HG02763 (cell line): ENCODE data around the gene RAPGEF5.

Experiments
- ATAC-seq: cut with Tn5 transposase; IDR thresholded peaks from one replicate; pipeline ENCODE4 v1.9.1; 2021; ENCODE audit warnings: mild to moderate bottlenecking, moderate library complexity; ENCODE audit not compliant: unreplicated experiment

Gene RAPGEF5

GRCh38 chr7:22167482-22167881 lies 189.5 kb downstream of the RAPGEF5 start:
- no peak for ATAC-seq

GRCh38 chr7:22166928-22167327 lies 190.0 kb downstream of the RAPGEF5 start:
- no peak for ATAC-seq

GRCh38 chr7:22159341-22159740 lies 197.6 kb downstream of the RAPGEF5 start:
- ATAC-seq = no peak

- no peak for ATAC-seq
These were observed 199.4 kb downstream of the RAPGEF5 start for GRCh38 chr7:22157552-22157951.

GRCh38 chr7:22156205-22156604 lies 200.7 kb downstream of the RAPGEF5 start:
- no peak for ATAC-seq

GRCh38 chr7:22154143-22154529 lies 202.8 kb downstream of the RAPGEF5 start:
- no peak for ATAC-seq

- no peak for ATAC-seq
These were observed 203.4 kb downstream of the RAPGEF5 start for GRCh38 chr7:22153432-22154142.

GRCh38 chr7:22152690-22153089 lies 204.3 kb downstream of the RAPGEF5 start:
- no peak for ATAC-seq

DNA sequence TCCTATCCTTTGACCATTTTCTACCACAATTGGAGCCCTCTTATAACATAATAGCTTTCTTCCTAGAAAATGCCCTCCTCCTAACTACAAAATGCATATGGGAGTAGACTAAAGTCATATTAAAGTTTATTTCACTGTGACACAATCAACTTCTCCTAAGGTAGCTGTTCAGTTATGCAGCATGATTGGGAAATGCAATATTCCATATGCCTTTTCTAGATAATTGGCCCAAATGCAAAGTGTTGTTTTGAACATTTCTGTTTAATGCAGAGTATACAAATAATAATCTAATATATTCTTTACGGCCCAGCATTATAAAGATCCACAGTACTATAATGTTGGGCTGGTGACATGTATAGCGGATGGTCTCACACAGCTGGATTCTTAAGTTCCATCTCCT lies 205.1 kb downstream of the RAPGEF5 start:
- no peak for ATAC-seq

- no peak for ATAC-seq
These were observed 206.7 kb downstream of the RAPGEF5 start for GRCh38 chr7:22150221-22150620.

DNA sequence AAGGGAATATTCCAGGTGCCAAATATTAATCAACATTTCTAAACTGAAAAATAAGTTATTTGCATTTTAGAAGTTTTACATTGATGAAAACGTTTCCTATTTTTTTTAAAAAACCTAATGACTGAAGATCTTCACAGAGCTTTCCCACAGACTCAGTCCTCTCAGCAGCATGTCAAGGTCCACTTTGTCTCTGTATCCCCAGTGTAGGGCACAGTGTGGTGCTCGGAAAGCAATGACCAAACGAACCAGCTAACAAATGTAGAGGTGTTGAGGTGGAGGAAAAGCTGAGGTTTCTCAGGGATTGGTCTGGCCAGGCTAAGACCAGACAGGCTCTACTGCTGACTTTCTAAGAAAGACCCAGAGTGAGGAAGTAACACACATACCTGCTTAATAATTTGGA lies 209.1 kb downstream of the RAPGEF5 start:
- no peak for ATAC-seq

GRCh38 chr7:22146961-22147512 lies 209.9 kb downstream of the RAPGEF5 start:
- ATAC-seq = no peak

DNA sequence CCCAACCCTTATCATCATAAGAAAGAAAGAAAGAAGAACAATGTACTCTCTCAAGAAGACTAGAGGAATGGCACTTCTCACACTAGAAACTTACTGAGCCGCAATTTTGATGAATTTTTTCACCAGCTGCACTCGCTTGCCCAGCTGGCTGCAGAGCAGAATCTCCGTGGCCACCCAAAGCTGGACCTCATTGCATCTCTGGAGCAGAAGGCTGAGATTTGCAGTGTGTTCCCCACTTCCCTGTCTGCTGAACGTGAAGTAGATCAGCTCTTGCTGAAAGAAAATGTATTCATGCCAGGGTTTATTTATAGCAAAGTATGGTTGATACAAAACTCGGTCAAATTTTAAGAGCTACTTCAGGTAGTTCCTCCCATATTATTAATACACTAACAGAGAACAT lies 212.0 kb downstream of the RAPGEF5 start:
- ATAC-seq = no peak

DNA sequence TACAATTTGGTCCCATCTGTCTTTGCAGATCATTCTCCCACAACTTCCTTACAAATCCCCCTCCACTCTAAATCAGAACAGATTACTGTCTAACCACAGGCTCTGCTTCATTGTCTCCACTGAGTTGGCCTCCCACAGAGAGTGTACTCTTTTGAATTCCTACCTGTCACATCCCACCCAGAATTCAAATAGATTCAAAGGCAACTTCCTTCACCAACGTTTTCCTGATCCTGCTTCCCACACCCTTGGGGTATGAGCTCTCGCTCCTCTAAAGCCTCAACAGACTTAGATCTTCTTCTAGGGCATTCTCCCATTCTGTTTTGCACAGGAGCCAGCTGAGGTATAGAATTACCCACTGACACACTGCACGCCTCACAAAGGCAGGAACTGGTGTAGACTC lies 213.5 kb downstream of the RAPGEF5 start:
- no peak for ATAC-seq

DNA sequence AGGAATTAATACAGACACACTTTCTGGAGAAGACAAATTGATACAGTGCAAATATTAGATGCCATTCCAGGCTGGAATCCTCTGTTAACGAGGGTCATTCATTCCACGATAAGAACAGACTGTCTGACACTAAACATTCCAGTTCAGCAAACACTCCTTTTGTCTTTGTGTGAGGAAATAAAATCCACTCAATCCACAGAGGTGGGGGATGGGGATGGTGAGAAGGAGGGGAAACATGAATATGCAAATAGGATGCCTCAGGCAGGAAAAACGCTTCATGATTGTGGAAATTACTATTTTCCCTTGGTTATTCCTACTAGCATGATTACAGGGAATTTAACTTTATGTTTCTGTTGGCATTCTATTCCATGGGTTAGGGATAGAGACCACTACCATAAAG lies 214.4 kb downstream of the RAPGEF5 start:
- ATAC-seq = no peak

DNA sequence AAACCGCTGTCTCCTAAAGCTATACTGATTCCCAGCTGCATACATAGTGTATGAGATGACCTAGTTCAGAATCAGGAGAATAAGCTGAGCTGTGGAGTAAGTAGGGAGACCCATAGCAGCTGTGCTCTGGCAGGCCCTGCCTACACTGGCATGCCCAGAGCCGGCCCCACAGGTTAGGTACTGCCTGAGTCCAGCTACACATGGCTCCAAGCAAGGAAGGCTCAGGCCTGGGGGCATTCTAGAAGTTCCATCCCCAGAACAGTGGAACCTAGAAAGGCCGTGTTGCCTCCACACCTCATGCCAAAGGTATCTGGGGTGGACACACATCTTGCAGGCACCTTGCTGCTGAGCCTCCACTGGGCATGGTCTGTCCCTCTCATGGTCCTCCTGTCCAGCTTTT lies 215.6 kb downstream of the RAPGEF5 start:
- no peak for ATAC-seq

- ATAC-seq = no peak
These were observed 216.4 kb downstream of the RAPGEF5 start for GRCh38 chr7:22140578-22140977.

DNA sequence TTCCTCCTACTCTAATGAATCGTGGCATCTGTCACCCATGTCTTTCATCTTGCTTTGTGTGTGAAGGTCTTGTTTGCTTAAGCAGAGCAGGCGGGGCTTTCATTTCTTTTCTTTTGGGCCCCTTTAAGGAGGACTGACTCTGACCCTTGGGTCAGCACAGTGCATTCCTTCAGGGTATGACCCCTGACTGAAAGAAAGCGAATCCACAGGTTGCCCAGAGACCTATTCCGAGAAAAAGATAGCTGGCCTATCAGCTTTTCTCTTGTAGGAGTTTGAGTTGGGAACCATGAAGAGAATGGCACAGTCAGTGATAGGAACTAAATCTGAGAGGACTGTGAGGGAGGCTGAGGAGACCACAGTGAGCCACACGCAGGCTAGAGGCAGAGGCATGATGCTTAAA lies 218.1 kb downstream of the RAPGEF5 start:
- ATAC-seq = no peak

- ATAC-seq = no peak
These were observed 218.8 kb downstream of the RAPGEF5 start for GRCh38 chr7:22138106-22138505.

DNA sequence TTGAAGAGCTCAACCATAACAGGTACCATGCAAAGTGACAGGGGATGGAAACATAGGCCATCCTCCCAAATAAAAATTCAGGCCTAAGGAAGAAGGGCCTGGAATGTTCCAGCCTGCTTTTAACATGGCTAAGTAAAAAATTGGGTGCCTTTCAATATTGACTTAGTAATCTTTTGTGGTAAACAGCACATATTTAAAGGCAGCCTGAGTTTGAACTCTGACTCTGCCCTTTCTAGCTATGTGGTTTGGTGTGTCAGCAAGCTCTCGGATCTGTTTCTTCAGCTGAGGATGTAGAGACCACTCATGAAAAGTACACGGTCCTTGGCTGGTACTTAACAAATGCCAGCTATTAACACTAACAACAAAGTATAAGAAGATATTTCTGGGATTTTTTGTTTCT lies 219.5 kb downstream of the RAPGEF5 start:
- no peak for ATAC-seq

DNA sequence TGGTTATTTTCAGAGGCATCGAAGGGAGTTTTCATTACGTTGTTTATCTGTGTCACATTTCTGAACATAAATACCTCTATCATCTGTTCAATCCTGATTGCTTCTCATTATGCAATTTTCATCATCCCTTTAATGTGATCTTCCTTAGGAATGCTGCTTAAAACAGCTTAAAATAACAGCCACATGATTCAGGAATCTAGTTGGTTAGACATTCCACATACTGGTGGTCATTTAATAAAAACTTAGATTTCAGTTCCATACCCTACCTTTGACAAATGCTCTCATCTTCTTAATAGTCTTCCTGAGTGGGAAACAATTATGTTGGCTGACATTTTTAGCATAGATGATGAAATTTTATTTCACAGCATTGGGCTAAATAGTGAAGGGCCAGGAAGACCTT lies 219.9 kb downstream of the RAPGEF5 start:
- no peak for ATAC-seq

- ATAC-seq = no peak
These were observed 227.0 kb downstream of the RAPGEF5 start for GRCh38 chr7:22129819-22130580.
